ENCODE data around the gene SEC11A. TPM values are rescaled to one million over a fixed set of nuclear protein-coding genes. Genes with fewer than 3 reads are reported as not detected.
"Not testable (repeated sequence)": the region's sequence is repeated elsewhere in the genome, so short reads cannot be mapped to it uniquely, and the experiment has no call there.

Gene SEC11A
- polyA plus RNA-seq, 1 donor = 279 TPM

GRCh38 chr15:84736375-84736774, 20.4 kb upstream of the SEC11A start:
- no peak for DNase-seq

GRCh38 chr15:84735480-84736061, 19.6 kb upstream of the SEC11A start:
- DNase-seq = not testable (repeated sequence)

GRCh38 chr15:84734794-84735479, 19.0 kb upstream of the SEC11A start:
- DNase-seq = no peak

- DNase-seq = no peak
These were observed 15.8 kb upstream of the SEC11A start for GRCh38 chr15:84731774-84732173.

- no peak for DNase-seq
These were observed 11.5 kb upstream of the SEC11A start for GRCh38 chr15:84727429-84727828.

- DNase-seq = peak; percentile 26
These were observed 9.1 kb upstream of the SEC11A start for GRCh38 chr15:84725001-84725491.

GRCh38 chr15:84722628-84723027, 6.7 kb upstream of the SEC11A start:
- no peak for DNase-seq

- DNase-seq = no peak
These were observed 5.4 kb upstream of the SEC11A start for GRCh38 chr15:84721371-84721770.

- peak; percentile 16 for DNase-seq
These were observed 401 bp downstream of the SEC11A start for GRCh38 chr15:84715441-84716035.

GRCh38 chr15:84714821-84715220, 1.1 kb downstream of the SEC11A start:
- DNase-seq = no peak

- no peak for DNase-seq
These were observed 1.6 kb downstream of the SEC11A start for GRCh38 chr15:84714372-84714771.

GRCh38 chr15:84703808-84704207, 12.1 kb downstream of the SEC11A start:
- DNase-seq = no peak

GRCh38 chr15:84702961-84703482, 12.9 kb downstream of the SEC11A start:
- no peak for DNase-seq

- DNase-seq = no peak
These were observed 16.3 kb downstream of the SEC11A start for GRCh38 chr15:84699538-84700191.

GRCh38 chr15:84697236-84697990, 18.5 kb downstream of the SEC11A start:
- DNase-seq = no peak

- no peak for DNase-seq
These were observed 19.2 kb downstream of the SEC11A start for GRCh38 chr15:84696757-84697156.

GRCh38 chr15:84690342-84690741, 25.6 kb downstream of the SEC11A start:
- DNase-seq = no peak

GRCh38 chr15:84689858-84690257, 26.1 kb downstream of the SEC11A start:
- no peak for DNase-seq

GRCh38 chr15:84686446-84686845, 29.5 kb downstream of the SEC11A start:
- DNase-seq = not testable (repeated sequence)

- DNase-seq = no peak
These were observed 30.6 kb downstream of the SEC11A start for GRCh38 chr15:84685304-84685703.

GRCh38 chr15:84684092-84684491, 31.8 kb downstream of the SEC11A start:
- DNase-seq = no peak

GRCh38 chr15:84681831-84682230, 34.1 kb downstream of the SEC11A start:
- no peak for DNase-seq

Data from hindlimb muscle (tissue), 1 donor.